GM12801 (cell line): ENCODE results near the gene CILP.

ENCODE experiments used
- TF ChIP-seq, protein P1 (sequence below): IDR thresholded peaks from one replicate; pipeline ENCODE4 v1.5.1; 2011; ENCODE audit warnings: control low read depth; ENCODE audit not compliant: insufficient read length; ENCODE audit errors: extremely low read depth

The CILP gene, protein sequence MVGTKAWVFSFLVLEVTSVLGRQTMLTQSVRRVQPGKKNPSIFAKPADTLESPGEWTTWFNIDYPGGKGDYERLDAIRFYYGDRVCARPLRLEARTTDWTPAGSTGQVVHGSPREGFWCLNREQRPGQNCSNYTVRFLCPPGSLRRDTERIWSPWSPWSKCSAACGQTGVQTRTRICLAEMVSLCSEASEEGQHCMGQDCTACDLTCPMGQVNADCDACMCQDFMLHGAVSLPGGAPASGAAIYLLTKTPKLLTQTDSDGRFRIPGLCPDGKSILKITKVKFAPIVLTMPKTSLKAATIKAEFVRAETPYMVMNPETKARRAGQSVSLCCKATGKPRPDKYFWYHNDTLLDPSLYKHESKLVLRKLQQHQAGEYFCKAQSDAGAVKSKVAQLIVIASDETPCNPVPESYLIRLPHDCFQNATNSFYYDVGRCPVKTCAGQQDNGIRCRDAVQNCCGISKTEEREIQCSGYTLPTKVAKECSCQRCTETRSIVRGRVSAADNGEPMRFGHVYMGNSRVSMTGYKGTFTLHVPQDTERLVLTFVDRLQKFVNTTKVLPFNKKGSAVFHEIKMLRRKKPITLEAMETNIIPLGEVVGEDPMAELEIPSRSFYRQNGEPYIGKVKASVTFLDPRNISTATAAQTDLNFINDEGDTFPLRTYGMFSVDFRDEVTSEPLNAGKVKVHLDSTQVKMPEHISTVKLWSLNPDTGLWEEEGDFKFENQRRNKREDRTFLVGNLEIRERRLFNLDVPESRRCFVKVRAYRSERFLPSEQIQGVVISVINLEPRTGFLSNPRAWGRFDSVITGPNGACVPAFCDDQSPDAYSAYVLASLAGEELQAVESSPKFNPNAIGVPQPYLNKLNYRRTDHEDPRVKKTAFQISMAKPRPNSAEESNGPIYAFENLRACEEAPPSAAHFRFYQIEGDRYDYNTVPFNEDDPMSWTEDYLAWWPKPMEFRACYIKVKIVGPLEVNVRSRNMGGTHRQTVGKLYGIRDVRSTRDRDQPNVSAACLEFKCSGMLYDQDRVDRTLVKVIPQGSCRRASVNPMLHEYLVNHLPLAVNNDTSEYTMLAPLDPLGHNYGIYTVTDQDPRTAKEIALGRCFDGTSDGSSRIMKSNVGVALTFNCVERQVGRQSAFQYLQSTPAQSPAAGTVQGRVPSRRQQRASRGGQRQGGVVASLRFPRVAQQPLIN

DNA sequence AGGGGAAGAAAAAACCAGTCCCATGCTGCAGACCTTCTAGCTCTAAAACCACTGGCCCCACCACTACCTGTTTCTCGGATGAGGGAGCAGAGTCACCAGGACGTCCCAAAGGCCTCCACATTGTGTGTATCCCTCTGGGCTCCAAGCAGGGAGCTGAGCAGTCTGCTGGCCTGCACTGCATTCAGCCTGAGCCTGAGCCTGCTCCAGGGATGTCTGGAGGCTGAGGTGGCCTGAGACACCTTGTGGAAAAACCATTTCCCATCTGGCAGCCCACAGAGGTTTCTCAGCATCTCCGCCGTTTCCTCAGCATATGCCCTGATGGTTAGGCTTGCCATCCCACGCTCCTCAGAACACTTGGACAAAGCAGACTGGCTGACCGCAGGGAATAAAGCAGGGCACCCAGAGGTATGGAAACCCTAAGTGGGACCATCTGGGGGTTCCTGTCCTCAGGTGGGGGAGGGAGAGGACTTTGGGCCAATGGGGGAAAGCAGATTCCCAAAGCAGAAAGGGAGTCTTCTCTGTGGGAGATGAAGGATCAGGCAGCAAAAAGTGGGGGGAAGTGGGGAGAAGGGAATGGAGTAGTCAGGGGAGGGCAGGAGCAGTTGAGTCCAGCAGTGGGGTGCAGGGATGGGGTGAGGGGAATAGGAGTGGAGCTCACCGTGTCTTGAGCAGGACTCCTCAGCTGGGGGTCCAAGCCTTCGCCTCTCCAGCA lies at the start of gene CILP:
Gene CILP, minus strand, starts transcription at position 704 of the 712 bp plus-strand sequence. CDS start 1,718 bp downstream, outside the sequence.
- TF ChIP-seq, protein P1, sequence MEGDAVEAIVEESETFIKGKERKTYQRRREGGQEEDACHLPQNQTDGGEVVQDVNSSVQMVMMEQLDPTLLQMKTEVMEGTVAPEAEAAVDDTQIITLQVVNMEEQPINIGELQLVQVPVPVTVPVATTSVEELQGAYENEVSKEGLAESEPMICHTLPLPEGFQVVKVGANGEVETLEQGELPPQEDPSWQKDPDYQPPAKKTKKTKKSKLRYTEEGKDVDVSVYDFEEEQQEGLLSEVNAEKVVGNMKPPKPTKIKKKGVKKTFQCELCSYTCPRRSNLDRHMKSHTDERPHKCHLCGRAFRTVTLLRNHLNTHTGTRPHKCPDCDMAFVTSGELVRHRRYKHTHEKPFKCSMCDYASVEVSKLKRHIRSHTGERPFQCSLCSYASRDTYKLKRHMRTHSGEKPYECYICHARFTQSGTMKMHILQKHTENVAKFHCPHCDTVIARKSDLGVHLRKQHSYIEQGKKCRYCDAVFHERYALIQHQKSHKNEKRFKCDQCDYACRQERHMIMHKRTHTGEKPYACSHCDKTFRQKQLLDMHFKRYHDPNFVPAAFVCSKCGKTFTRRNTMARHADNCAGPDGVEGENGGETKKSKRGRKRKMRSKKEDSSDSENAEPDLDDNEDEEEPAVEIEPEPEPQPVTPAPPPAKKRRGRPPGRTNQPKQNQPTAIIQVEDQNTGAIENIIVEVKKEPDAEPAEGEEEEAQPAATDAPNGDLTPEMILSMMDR, result no peak

DNA sequence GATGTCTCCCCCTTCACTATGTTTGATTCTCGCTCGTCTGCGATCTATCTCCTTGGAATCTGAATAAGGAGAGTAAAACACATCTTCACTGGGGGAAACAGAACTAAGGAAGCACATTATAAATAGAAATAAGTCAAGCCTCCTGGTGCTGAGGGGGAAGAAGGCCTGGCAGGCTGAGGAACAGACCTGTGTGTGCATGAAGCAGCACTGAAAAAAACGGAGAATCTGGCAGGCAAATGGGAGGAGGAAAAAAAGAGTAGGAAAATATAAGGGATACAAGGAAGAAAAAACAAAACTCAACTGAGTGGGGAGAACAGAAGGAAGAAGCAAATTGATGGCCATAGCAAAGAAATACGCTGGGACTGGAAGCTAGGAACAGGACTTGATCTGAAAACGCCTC lies 49.7 kb upstream of the CILP start:
- TF ChIP-seq, protein P1, result no peak

DNA sequence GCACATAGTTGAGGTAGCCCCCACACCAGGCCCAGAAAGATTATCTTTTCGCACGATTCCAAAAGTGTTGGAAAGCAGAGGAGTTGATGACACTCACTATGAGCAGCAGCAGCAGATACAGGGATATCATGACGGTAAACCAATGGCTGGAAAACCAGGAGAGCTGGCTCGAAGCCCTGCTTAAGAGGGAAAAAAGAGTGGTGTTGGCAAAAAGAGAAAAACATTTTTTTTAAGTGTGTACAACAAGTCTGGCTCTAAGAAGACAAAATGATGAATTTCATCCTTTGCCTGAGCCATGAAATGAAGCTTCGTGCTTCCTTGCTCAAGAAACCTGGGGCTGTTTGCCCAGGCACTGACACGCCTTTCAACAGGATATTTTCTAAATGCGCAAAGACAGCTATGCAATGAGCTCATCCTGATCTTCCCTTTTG lies 48.1 kb upstream of the CILP start:
- TF ChIP-seq, protein P1, result no peak

DNA sequence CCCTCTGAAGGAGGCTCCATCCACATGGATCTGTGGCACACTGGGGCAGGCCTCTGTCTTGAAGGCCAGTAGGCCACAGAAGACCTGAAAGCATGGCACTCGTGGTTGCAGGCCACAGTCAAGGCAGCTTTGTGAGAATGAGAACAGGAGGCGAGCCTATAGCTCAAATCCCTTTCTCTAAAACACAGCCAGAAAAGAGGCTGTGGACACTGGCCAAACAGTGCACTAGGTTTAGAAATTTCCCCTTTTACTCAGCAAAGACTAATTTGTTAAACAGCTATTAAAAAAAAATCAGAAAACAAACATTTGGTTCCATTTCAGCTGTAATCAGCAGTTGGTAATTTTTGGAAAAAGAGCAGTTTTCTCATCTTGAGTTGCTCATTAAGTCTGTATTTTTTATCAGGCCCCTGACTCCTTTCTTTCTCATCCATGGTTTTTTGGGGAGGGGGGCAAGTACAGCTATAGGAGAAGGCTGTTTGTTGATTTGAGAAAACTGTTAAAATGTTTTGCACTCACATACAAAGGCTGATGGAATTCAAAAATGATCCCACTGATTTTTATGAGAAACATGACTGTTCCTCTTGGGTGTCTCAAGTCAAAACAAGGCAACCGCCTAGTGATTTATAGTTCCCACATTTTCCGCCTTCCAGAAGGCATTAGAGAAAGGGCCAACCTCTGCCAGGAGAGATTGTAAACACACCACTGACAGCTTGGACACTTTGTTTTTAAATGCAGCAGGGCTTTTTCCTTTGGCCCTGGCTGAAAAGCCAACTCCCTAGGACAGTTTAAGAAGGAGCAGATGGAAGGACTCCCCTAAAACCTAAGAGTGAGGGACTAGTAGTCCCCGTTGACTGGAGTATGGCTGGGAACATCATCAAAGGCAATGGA lies 47.3 kb upstream of the CILP start:
- TF ChIP-seq, protein P1, result no peak

DNA sequence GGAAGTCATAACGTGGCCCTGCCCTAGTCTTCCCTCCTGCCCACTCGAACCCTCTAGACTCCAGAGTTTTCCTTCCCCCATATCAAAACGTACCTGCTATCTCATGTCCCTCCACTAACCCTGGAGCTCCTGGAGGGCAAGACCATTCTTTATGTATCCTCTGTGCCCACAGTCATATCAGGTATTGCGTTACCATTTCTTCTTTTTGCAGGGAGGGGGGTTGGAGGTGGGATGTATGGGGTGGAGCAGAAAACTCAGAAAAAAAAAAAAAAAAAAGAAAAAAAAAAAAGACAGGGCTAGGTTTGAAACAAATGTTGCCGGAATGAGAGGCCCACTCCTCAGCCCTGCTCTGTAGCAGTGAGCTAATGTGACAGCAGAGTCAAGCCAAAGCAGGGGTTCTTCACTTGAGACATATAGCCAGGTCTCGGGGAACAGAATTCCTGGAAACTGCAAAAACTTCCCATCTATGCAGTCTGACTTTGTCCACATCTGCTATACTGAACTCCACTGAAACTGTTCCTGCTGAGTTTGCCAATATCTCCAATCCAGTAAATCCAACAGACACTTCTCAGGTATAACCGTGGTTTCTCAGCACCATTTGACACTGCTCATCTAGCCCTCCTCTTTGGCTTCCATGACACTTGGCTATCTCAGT lies 44.3 kb upstream of the CILP start:
- TF ChIP-seq, protein P1, result no peak

DNA sequence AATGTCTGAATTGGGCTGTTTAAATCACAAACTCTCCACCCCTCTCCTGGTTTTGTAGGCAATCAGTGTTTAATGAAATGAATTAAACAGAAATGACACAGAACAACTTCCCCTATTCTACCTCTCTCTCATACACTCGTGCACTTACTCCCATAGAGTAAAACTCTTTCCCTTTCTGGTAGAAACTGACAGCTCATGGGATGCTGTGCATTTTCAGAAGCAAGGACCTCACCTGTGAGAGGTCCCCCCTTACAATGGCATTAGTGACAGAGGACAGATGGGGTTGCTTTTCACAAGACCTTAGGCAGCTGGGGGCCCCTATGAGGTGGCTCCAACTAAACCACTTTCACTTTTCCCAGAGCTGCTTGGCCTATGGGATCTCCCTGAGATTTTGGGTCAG lies 43.5 kb upstream of the CILP start:
- TF ChIP-seq, protein P1, result no peak
